K562 (cell line): ENCODE data around the gene ZDHHC8.

Experiments
- CREB1 ChIP-seq, 2 experiments: sonication (generic) in 1 of 2; formaldehyde crosslinking in 1 of 2; IDR thresholded peaks; 2 replicates each; pipeline versions ENCODE4 v1.6.1 to v1.8.0; 2012 to 2022; ENCODE audit warnings: inconsistent platforms in 1 of 2, mild to moderate bottlenecking in 1 of 2, missing genetic modification reagents in 1 of 2, moderate library complexity in 1 of 2
- NFATC3 ChIP-seq: fragments of 450-650 bp; IDR thresholded peaks from 2 replicates; pipeline ENCODE4 v1.6.1; 2017; ENCODE audit warnings: mild to moderate bottlenecking
- RFX5 ChIP-seq: IDR thresholded peaks from 2 replicates; pipeline ENCODE4 v1.6.1; 2011; ENCODE audit warnings: low read depth, mild to moderate bottlenecking, improper control_type of control experiment, low read length
- SMARCB1 ChIP-seq: IDR thresholded peaks from 2 replicates; pipeline ENCODE4 v1.6.1; 2011; ENCODE audit warnings: improper control_type of control experiment, low read depth; ENCODE audit not compliant: insufficient read length
- SRSF9 ChIP-seq: fragments of 200-400 bp; formaldehyde crosslinking; IDR thresholded peaks from 2 replicates; pipeline ENCODE4 v1.6.1; 2017; ENCODE audit warnings: low read depth, low read length, borderline replicate concordance
- ZBTB17 ChIP-seq: fragments of 450-650 bp; formaldehyde crosslinking; IDR thresholded peaks from 2 replicates; pipeline ENCODE4 v1.4.0; 2020; ENCODE audit warnings: mild to moderate bottlenecking
- ZNF707 ChIP-seq: fragments of 250-450 bp; sonication (Bioruptor Pico); conservative IDR thresholded peaks from 2 replicates; pipeline ENCODE4 v1.8.0; 2022; ENCODE audit warnings: inconsistent platforms, mild to moderate bottlenecking, moderate library complexity
- TF ChIP-seq, protein P1 (sequence below): fragments of 450-650 bp; formaldehyde crosslinking; IDR thresholded peaks from 2 replicates; pipeline ENCODE4 v1.4.0; 2020; ENCODE audit warnings: mild to moderate bottlenecking, mixed read lengths
- TF ChIP-seq, protein P2 (sequence below): sonication (generic); formaldehyde crosslinking; IDR thresholded peaks from 2 replicates; pipeline ENCODE4 v1.8.1; 2023; ENCODE audit warnings: mild to moderate bottlenecking, missing genetic modification reagents

DNA sequence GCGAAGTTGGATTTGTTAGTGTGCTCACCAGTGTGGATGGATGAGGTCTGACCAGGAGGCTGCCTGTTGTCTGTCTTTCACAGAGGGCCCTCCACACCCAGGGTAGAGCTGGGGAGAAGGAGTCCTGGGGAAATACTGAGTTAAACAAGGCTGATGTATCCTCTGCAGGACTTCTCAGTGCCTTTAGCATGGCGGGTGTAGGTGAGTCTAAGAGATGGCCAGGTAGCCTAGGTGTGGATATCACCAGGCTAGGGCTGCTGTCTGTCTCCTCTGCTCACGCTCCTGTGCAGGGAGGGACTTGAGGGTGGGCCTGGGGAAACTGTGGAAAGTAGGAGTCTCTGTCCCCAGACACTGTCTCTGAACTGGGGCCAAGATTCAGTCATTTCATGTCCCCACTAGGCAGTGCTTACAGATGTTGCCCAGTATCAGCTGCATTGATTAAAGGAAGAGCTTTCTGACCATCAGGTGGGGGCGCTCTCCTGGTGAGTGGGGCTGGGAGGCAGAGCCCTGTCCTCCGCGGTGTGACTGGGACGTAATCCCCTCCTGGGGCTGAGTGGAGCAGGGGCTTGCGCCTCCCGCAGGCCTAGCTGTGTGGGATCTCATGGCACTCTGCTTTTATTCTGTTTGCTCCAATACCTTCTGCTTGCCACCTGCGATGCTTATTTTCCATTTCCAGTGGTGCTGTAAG is 54.7 kb downstream of the ZDHHC8 start:
- TF ChIP-seq RFX5, result no peak
- no peak for TF ChIP-seq ZNF707 (CRISPR knock-in tag)
- TF ChIP-seq, protein P1, sequence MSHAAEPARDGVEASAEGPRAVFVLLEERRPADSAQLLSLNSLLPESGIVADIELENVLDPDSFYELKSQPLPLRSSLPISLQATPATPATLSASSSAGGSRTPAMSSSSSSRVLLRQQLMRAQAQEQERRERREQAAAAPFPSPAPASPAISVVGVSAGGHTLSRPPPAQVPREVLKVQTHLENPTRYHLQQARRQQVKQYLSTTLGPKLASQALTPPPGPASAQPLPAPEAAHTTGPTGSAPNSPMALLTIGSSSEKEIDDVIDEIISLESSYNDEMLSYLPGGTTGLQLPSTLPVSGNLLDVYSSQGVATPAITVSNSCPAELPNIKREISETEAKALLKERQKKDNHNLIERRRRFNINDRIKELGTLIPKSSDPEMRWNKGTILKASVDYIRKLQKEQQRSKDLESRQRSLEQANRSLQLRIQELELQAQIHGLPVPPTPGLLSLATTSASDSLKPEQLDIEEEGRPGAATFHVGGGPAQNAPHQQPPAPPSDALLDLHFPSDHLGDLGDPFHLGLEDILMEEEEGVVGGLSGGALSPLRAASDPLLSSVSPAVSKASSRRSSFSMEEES, result no peak
- TF ChIP-seq NFATC3, result no peak
- TF ChIP-seq, protein P2, sequence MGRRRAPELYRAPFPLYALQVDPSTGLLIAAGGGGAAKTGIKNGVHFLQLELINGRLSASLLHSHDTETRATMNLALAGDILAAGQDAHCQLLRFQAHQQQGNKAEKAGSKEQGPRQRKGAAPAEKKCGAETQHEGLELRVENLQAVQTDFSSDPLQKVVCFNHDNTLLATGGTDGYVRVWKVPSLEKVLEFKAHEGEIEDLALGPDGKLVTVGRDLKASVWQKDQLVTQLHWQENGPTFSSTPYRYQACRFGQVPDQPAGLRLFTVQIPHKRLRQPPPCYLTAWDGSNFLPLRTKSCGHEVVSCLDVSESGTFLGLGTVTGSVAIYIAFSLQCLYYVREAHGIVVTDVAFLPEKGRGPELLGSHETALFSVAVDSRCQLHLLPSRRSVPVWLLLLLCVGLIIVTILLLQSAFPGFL (CRISPR knock-in tag), result no peak
- no peak for TF ChIP-seq SMARCB1
- TF ChIP-seq SRSF9, result no peak
- no peak for TF ChIP-seq CREB1 (IDR thresholded peaks at IDR 0.05)
- TF ChIP-seq CREB1 (CRISPR knock-in tag; IDR thresholded peaks at IDR 0.05), result no peak
- no peak for TF ChIP-seq ZBTB17 (CRISPR knock-in tag)
